Lower leg skin (tissue), 3 donors: ENCODE measurements around the gene TRIM16.
"Not testable (repeated sequence)": the region's sequence is repeated elsewhere in the genome, so short reads cannot be mapped to it uniquely, and the experiment has no call there.

Experiments
- CTCF ChIP-seq, 3 donors: fragments of 450-650 bp; IDR thresholded peaks; one replicate each; pipeline ENCODE4 v1.5.1; 2016; ENCODE audit warnings: antibody characterized with exemption in 3 of 3, mild to moderate bottlenecking in 3 of 3, moderate library complexity in 2 of 3
- POLR2A ChIP-seq, 2 donors: fragments of 450-650 bp; IDR thresholded peaks; one replicate each; pipeline ENCODE4 v1.6.1; 2016 to 2017; ENCODE audit warnings: antibody characterized with exemption in 2 of 2, mild to moderate bottlenecking in 1 of 2, moderate library complexity in 1 of 2

- not testable (repeated sequence) for TF ChIP-seq CTCF, POLR2A (IDR thresholded peaks at IDR 0.05)
Observed at GRCh38 chr17:15615850-15616249, 68.3 kb downstream of the TRIM16 start.
